Right atrium auricular region (tissue), 2 donors: ENCODE data around the gene CRPPA. TPM values are rescaled to one million over a fixed set of nuclear protein-coding genes. Genes with fewer than 3 reads are reported as not detected.
A peak's percentile ranks its signal among the peaks of the same experiment; 100 is the strongest.

Source experiments
- DNase-seq: peaks from one replicate; pipeline ENCODE4 v3.0.0-alpha.2; 2019; ENCODE audit warnings: low spot score
- H3K27ac ChIP-seq, 2 donors: fragments of 200-600 bp; sonication (generic); 1 replicate in 1 of 2; 2 replicates in 1 of 2; pipeline ENCODE4 v1.5.1; 2016 to 2019
- H3K27me3 ChIP-seq, 2 donors: fragments of 200-600 bp; sonication (generic); one replicate each; pipeline versions ENCODE4 v1.5.1 to v1.6.0; 2017 to 2019
- H3K36me3 ChIP-seq: fragments of 200-600 bp; sonication (generic); one replicate; pipeline ENCODE4 v1.5.1; 2016
- H3K4me1 ChIP-seq, 2 donors: fragments of 200-600 bp; sonication (generic); one replicate each; pipeline versions ENCODE4 v1.5.1 to v1.6.0; 2017 to 2019
- H3K4me3 ChIP-seq, 2 donors: fragments of 200-600 bp; sonication (generic); 1 replicate in 1 of 2; 2 replicates in 1 of 2; pipeline ENCODE4 v1.5.1; 2017 to 2019; ENCODE audit warnings: mild to moderate bottlenecking in 1 of 2, moderate library complexity in 1 of 2
- H3K9me3 ChIP-seq, 2 donors: fragments of 200-600 bp; sonication (generic); one replicate each; pipeline ENCODE4 v1.5.1; 2019
- total RNA-seq, 2 donors: library from RNA; depleted of rRNA; stranded (reverse); fragments of >200 nt; gene quantifications; one replicate each; pipeline ENCODE4 v1.1.0, GENCODE V29; 2016
- TF ChIP-seq, protein P1 (sequence below), 2 donors: fragments of 200-600 bp; sonication (generic); IDR thresholded peaks; one replicate each; pipeline ENCODE4 v1.5.1; 2019; ENCODE audit warnings: antibody characterized with exemption in 2 of 2

The CRPPA gene
- total RNA-seq, 2 donors from 2014 or later, result 2.2 to 8.0 TPM

- Histone ChIP-seq H3K4me3 (peak overlapping the region; percentile 61 to 74), H3K27me3 (no peaks in the 10 kb centered on the region), H3K9me3 (no peaks in the 10 kb centered on the region), H3K27ac (peak overlapping the region; percentile 96 to 98), H3K4me1 (peaks cover 0 to 24% of the 10 kb centered on the region in 2 donors), H3K36me3 (no peaks in the 10 kb centered on the region)
- TF ChIP-seq, protein P1, sequence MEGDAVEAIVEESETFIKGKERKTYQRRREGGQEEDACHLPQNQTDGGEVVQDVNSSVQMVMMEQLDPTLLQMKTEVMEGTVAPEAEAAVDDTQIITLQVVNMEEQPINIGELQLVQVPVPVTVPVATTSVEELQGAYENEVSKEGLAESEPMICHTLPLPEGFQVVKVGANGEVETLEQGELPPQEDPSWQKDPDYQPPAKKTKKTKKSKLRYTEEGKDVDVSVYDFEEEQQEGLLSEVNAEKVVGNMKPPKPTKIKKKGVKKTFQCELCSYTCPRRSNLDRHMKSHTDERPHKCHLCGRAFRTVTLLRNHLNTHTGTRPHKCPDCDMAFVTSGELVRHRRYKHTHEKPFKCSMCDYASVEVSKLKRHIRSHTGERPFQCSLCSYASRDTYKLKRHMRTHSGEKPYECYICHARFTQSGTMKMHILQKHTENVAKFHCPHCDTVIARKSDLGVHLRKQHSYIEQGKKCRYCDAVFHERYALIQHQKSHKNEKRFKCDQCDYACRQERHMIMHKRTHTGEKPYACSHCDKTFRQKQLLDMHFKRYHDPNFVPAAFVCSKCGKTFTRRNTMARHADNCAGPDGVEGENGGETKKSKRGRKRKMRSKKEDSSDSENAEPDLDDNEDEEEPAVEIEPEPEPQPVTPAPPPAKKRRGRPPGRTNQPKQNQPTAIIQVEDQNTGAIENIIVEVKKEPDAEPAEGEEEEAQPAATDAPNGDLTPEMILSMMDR (IDR thresholded peaks at IDR 0.05), result peak in 1 of 2 donors; percentile 54
- peak; percentile 83 for DNase-seq
Measured at GRCh38 chr7:16420649-16421332, 547 bp downstream of the CRPPA start.

DNA sequence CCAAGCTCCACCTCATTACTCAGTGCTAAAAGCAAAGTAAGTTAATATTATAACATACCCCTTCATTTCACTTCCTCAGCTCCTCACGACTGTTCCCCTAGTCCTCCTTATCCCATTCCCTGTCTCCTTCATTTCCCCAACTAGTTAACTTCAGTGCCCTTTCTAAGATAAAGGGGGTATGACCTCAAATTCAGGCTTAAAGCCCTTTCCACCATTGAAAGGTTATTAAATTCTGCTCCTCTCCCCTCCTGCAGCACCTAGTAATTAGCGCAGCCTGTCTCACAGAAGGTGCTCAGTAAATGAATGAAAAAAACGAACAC is 1.0 kb downstream of the CRPPA start:
- H3K4me3 ChIP-seq, result peak overlapping the region; percentile 61 to 74
- peak overlapping the region; percentile 96 to 98 for H3K27ac ChIP-seq
- no peaks in the 10 kb centered on the region for H3K9me3 ChIP-seq
- TF ChIP-seq, protein P1 (IDR thresholded peaks at IDR 0.05), result no peak
- peaks cover 0 to 24% of the 10 kb centered on the region in 2 donors for H3K4me1 ChIP-seq
- no peaks in the 10 kb centered on the region for H3K27me3 ChIP-seq
- H3K36me3 ChIP-seq, result no peaks in the 10 kb centered on the region
- no peak for DNase-seq

- no peaks in the 10 kb centered on the region for H3K27me3 ChIP-seq
- DNase-seq, result no peak
- no peaks in the 10 kb centered on the region for H3K9me3 ChIP-seq
- H3K4me1 ChIP-seq, result peaks cover 0 to 24% of the 10 kb centered on the region in 2 donors
- TF ChIP-seq, protein P1 (IDR thresholded peaks at IDR 0.05), result no peak
- peak overlapping the region; percentile 61 to 74 for H3K4me3 ChIP-seq
- peak overlapping the region; percentile 96 to 98 for H3K27ac ChIP-seq
- no peaks in the 10 kb centered on the region for H3K36me3 ChIP-seq
Measured at GRCh38 chr7:16419859-16420258, 1.5 kb downstream of the CRPPA start.

- TF ChIP-seq, protein P1 (IDR thresholded peaks at IDR 0.05), result no peak
- DNase-seq, result no peak
Measured at GRCh38 chr7:16419126-16419525, 2.2 kb downstream of the CRPPA start.

DNA sequence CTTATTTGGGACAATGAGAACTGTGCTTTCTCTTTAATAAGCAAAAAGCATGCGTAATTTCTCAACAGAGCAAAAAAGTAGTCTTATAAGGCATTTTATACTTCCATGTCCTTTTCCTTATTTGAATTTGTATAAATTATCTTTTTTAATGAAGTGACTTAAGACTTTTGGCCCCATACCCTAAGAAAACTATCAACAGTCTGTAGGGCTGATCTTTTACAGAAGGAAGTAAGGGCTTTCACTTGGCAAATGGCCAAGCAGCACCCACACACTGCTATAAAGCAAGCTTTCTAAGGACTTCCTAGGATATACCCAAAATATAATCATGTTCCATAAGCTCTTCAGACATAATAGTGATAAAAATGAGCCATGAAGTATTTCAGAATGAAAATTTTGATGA is 3.4 kb downstream of the CRPPA start:
- TF ChIP-seq, protein P1 (IDR thresholded peaks at IDR 0.05), result no peak
- Histone ChIP-seq H3K27ac (no peak overlapping the region), H3K36me3 (no peaks in the 10 kb centered on the region), H3K9me3 (no peaks in the 10 kb centered on the region), H3K4me1 (peaks cover 0 to 24% of the 10 kb centered on the region in 2 donors), H3K27me3 (no peaks in the 10 kb centered on the region), H3K4me3 (no peak overlapping the region)
- DNase-seq, result no peak

More at GRCh38 chr7:16419126-16419525, 2.2 kb downstream of the CRPPA start:
- Histone ChIP-seq H3K27me3 (no peaks in the 10 kb centered on the region), H3K4me1 (peaks cover 0 to 24% of the 10 kb centered on the region in 2 donors), H3K4me3 (no peak overlapping the region), H3K9me3 (no peaks in the 10 kb centered on the region), H3K36me3 (no peaks in the 10 kb centered on the region), H3K27ac (no peak overlapping the region)
